ENCODE data around the gene CCDC188. TPM values are rescaled to one million over a fixed set of nuclear protein-coding genes. Genes with fewer than 3 reads are reported as not detected.

Gene CCDC188
- total and polyA plus RNA-seq, 4 donors: not detected

GRCh38 chr22:20135265-20135664 lies 15.6 kb downstream of the CCDC188 start (continued):
- TF ChIP-seq ATF3 (IDR thresholded peaks at IDR 0.05) (no peak), MAX (IDR thresholded peaks at IDR 0.05) (no peak)

GRCh38 chr22:20133930-20134549 lies 16.8 kb downstream of the CCDC188 start:
- Histone ChIP-seq H3K4me3 (ENCODE audit: low read depth in 1 of 3, low read length in 3 of 3) (no peak overlapping the region), H3K36me3 (ENCODE audit: control insufficient read depth in 4 of 4, insufficient read depth in 3 of 4, low read depth in 1 of 4, low read length in 3 of 4) (no peaks in the 10 kb centered on the region), H3K9me3 (ENCODE audit: control insufficient read depth in 4 of 4, low read length in 3 of 4) (no peaks in the 10 kb centered on the region), H3K27ac (ENCODE audit: low read depth in 1 of 2, low read length in 2 of 2) (no peak overlapping the region), H3K9ac (ENCODE audit: low read depth in 1 of 2, low read length in 2 of 2) (no peak overlapping the region), H3K4me1 (ENCODE audit: control insufficient read depth in 4 of 4, insufficient read depth in 4 of 4, low read length in 3 of 4) (peaks cover 10 to 48% (median 37%) of the 10 kb centered on the region in 4 donors), H3K27me3 (ENCODE audit: control insufficient read depth in 4 of 4, insufficient read depth in 4 of 4, low read length in 3 of 4) (no peaks in the 10 kb centered on the region)
- TF ChIP-seq FOXA1 (IDR thresholded peaks at IDR 0.05) (no peak), HNF4A (conservative IDR thresholded peaks at IDR 0.05) (no peak), MAX (IDR thresholded peaks at IDR 0.05) (no peak), REST (IDR thresholded peaks at IDR 0.05) (no peak), RXRA (IDR thresholded peaks at IDR 0.05) (no peak), RAD21 (IDR thresholded peaks at IDR 0.05) (no peak), FOXA2 (IDR thresholded peaks at IDR 0.05) (no peak), CTCF (IDR thresholded peaks at IDR 0.05; ENCODE audit: low read depth, low read length, missing input control) (no peak), SP1 (IDR thresholded peaks at IDR 0.05) (no peak), EGR1 (IDR thresholded peaks at IDR 0.05; ENCODE audit: low read depth in 2 of 2) (no peak), ZBTB33 (IDR thresholded peaks at IDR 0.05) (no peak), ATF3 (IDR thresholded peaks at IDR 0.05) (no peak), YY1 (IDR thresholded peaks at IDR 0.05) (no peak), TAF1 (conservative IDR thresholded peaks at IDR 0.05) (no peak), HNF4G (IDR thresholded peaks at IDR 0.05) (no peak)
- DNase-seq (ENCODE audit: low spot score): no peak
- WGBS: 83% methylated on average over 12 of the region's 12 CpGs

Measured in liver (tissue), 9 donors.